Aorta (tissue), 5 donors: ENCODE measurements around the gene RSPH6A. TPM values are rescaled to one million over a fixed set of nuclear protein-coding genes. Genes with fewer than 3 reads are reported as not detected.

Source experiments
- ATAC-seq: fragments of 200-7000 bp; cut with Tn5 transposase; one replicate; pipeline ENCODE4 v1.9.1; 2022; ENCODE audit warnings: moderate library complexity; ENCODE audit not compliant: low FRiP score
- DNase-seq, 2 donors: peaks; one replicate each; pipeline ENCODE4 v3.0.0-alpha.2; 2020
- H3K27ac ChIP-seq, 2 donors: one replicate each; pipeline ENCODE4 v1.5.1; 2013; ENCODE audit warnings: low read length in 2 of 2, mild to moderate bottlenecking in 2 of 2, moderate library complexity in 2 of 2, control low read depth in 1 of 2, inconsistent platforms in 1 of 2, low read depth in 1 of 2
- H3K27me3 ChIP-seq, 2 donors: one replicate each; pipeline ENCODE4 v1.6.1; 2013; ENCODE audit warnings: control low read depth in 1 of 2, low read length in 1 of 2, mild to moderate bottlenecking in 1 of 2, moderate library complexity in 1 of 2; ENCODE audit not compliant: insufficient read depth in 2 of 2, control insufficient read depth in 1 of 2
- H3K36me3 ChIP-seq, 2 donors: one replicate each; pipeline ENCODE4 v1.6.1; 2013; ENCODE audit warnings: control low read depth in 1 of 2, low read length in 1 of 2, mild to moderate bottlenecking in 1 of 2; ENCODE audit not compliant: insufficient read depth in 2 of 2, control insufficient read depth in 1 of 2
- H3K4me1 ChIP-seq, 2 donors: one replicate each; pipeline ENCODE4 v1.6.1; 2013; ENCODE audit warnings: low read length in 2 of 2, control low read depth in 1 of 2, mild to moderate bottlenecking in 1 of 2, moderate library complexity in 1 of 2; ENCODE audit not compliant: insufficient read depth in 2 of 2, control insufficient read depth in 1 of 2
- H3K4me3 ChIP-seq, 2 donors: one replicate each; pipeline ENCODE4 v1.5.1; 2013; ENCODE audit warnings: low read length in 2 of 2, control low read depth in 1 of 2, mild to moderate bottlenecking in 1 of 2
- H3K9me3 ChIP-seq: one replicate; pipeline ENCODE4 v1.6.1; 2013; ENCODE audit warnings: mild to moderate bottlenecking, low read length; ENCODE audit not compliant: control insufficient read depth
- WGBS, 2 donors: extraction: QIAGEN DNeasy Blood & Tissue Kit; methylation state at CpG; one replicate each; pipeline ENCODE4 v1.1.7; 2013; 5-methylcytosine and 5-hydroxymethylcytosine counted together
- intact Hi-C, 2 donors: fragments of 100-400 bp; cut with DNase I; formaldehyde crosslinking; loops; one replicate each; pipeline versions ENCODE4 v1.14.2 to v1.15.0; 2022
- polyA plus RNA-seq, 2 donors: library from polyadenylated mRNA; stranded (reverse); fragments of 200-250 nt; gene quantifications; one replicate each; pipeline ENCODE4 v1.2.3, GENCODE V29; 2013
- total RNA-seq, 2 donors: library from RNA; stranded (reverse); fragmentation: NEBNext Ultra II Directional; extraction: Animal tissue kit (Norgen Biotek cat#: 25700); gene quantifications; one replicate each; pipeline ENCODE4 v1.2.1, GENCODE V29; 2021
- donor health status: healthy with polysubstance abuse.
- donor health status: Bipolar disorder and iron deficiency.
- donor health status: DM: no; HTN: no; CAD: no.
- donor health status: DM: no; HTN: no; CAD: no.
- donor health status: DM: yes; HTN: yes; CAD: no.

Gene RSPH6A
- total and polyA plus RNA-seq, 4 donors = 0.15 to 0.23 TPM; not detected in 2

DNA sequence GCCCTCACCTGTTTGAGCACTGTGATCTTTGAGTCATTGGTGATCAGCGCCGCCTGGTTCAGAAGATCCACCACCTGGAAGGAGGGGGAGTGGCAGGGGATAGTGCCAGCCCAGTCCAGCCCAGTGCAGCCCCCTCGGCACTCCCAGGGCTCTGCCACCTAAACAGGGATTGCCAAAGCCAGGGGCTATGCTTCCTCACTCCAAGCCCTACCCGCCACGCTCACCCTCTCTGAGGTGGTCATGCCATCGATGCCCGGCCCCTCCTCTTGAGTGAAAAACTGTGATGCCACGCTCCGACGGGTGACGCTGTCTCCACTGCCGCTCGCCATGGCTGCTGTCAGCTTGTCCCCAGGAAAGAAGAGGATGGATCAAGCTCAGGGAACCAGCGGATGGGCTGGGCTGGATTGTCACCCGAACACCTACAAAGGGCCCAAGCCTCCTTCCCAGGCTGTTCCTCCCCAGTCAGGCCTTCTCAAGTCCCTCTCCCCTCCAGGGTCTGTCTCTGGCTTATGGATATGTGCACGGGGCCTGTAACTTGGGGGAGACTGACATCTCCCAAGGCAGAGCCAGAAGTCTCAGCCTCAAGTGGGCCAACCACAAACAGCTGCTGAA lies 39.2 kb upstream of the RSPH6A start:
- peak; percentile 47 for ATAC-seq
- Histone ChIP-seq H3K27ac (no peak overlapping the region), H3K9me3 (no peaks in the 10 kb centered on the region), H3K4me1 (no peaks in the 10 kb centered on the region), H3K4me3 (no peak overlapping the region), H3K27me3 (no peaks in the 10 kb centered on the region), H3K36me3 (peaks cover 2 to 8% of the 10 kb centered on the region in 2 donors)
- intact Hi-C loops = loop anchor here in 1 of 2 donors (5.0 kb wide), 1 partner anchor 42 kb away; no protein-coding TSS in a partner anchor
- WGBS, 2 donors = 87 to 95% methylated on average over 16 of the region's 16 CpGs
- no peak for DNase-seq

- ATAC-seq (no peak), DNase-seq (no peak)
- Histone ChIP-seq H3K27me3 (no peaks in the 10 kb centered on the region), H3K9me3 (no peaks in the 10 kb centered on the region), H3K36me3 (peaks cover 2 to 11% of the 10 kb centered on the region in 2 donors), H3K4me1 (no peaks in the 10 kb centered on the region), H3K4me3 (no peak overlapping the region), H3K27ac (no peak overlapping the region)
- 73 to 79% methylated on average over 7 of the region's 7 CpGs for WGBS, 2 donors
- intact Hi-C loops = loop anchor here in 1 of 2 donors (5.0 kb wide), 1 partner anchor 41 kb away; no protein-coding TSS in a partner anchor
These were observed 37.9 kb upstream of the RSPH6A start for GRCh38 chr19:45852983-45853382.

- DNase-seq = no peak
- H3K36me3 ChIP-seq = peaks cover 2 to 17% of the 10 kb centered on the region in 2 donors
- H3K4me3 ChIP-seq = no peak overlapping the region
- no peak for ATAC-seq
- no peaks in the 10 kb centered on the region for H3K9me3 ChIP-seq
- no peaks in the 10 kb centered on the region for H3K4me1 ChIP-seq
- WGBS, 2 donors = 88 to 95% methylated on average over 10 of the region's 10 CpGs
- H3K27ac ChIP-seq = no peak overlapping the region
- H3K27me3 ChIP-seq = no peaks in the 10 kb centered on the region
- intact Hi-C loops = loop anchor here in 1 of 2 donors (5.0 kb wide), 1 partner anchor 40 kb away; no protein-coding TSS in a partner anchor
These were observed 37.1 kb upstream of the RSPH6A start for GRCh38 chr19:45852145-45852750.

DNA sequence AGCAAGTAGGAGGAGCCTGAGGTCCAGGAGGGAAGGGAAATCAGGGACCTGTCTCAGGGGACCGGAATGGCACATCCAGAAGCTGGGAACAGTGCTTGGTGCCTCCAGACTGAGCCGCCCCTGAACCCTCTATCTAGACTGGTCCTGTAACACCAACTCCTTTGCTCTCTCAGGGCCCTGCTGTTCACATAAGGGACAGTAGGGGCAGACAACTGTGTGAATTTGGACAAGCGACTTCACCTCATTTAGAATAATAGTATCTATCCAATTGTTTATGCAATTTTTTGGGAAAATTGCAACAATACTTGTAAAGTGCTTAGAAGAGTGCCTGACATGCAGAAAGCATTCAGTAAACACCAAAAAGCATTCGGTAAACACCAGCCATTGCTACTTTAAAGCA lies 33.8 kb upstream of the RSPH6A start:
- Histone ChIP-seq H3K4me3 (no peak overlapping the region), H3K27me3 (no peaks in the 10 kb centered on the region), H3K36me3 (peaks cover 2 to 15% of the 10 kb centered on the region in 2 donors), H3K27ac (no peak overlapping the region), H3K9me3 (no peaks in the 10 kb centered on the region), H3K4me1 (no peaks in the 10 kb centered on the region)
- WGBS, 2 donors = 88 to 89% methylated on average over 4 of the region's 4 CpGs
- DNase-seq (no peak), ATAC-seq (no peak)
- intact Hi-C loops = no loop called here

DNA sequence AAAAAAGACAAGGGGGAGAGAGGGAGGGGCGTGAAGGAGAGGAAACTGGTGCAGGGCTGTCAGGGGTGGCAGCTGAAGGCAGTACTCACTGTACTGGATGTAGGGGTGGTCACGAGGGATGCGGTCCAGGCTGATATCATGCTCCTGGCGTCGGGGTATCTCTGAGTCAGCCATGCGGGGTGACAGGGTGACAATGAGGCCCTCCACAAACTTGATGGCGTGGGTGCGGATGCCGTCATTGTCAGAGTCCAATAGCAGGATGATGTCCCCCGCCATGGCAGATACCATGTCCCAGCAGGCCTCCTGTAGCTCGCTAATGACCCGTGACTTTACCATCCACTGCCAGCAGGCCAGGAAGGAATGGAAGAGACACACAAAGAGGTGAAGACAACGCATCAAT lies 32.6 kb upstream of the RSPH6A start:
- 89 to 90% methylated on average over 13 of the region's 13 CpGs for WGBS, 2 donors
- ATAC-seq (no peak), DNase-seq (no peak)
- no peaks in the 10 kb centered on the region for H3K9me3 ChIP-seq
- intact Hi-C loops = no loop called here
- no peaks in the 10 kb centered on the region for H3K27me3 ChIP-seq
- H3K27ac ChIP-seq = no peak overlapping the region
- no peak overlapping the region for H3K4me3 ChIP-seq
- H3K36me3 ChIP-seq = peaks cover 11 to 18% of the 10 kb centered on the region in 2 donors
- no peaks in the 10 kb centered on the region for H3K4me1 ChIP-seq

- ATAC-seq = no peak
- H3K36me3 ChIP-seq = peaks cover 10 to 13% of the 10 kb centered on the region in 2 donors
- WGBS, 2 donors = 95 to 97% methylated on average over 14 of the region's 14 CpGs
These were observed 27.1 kb upstream of the RSPH6A start for GRCh38 chr19:45842198-45842597.

DNA sequence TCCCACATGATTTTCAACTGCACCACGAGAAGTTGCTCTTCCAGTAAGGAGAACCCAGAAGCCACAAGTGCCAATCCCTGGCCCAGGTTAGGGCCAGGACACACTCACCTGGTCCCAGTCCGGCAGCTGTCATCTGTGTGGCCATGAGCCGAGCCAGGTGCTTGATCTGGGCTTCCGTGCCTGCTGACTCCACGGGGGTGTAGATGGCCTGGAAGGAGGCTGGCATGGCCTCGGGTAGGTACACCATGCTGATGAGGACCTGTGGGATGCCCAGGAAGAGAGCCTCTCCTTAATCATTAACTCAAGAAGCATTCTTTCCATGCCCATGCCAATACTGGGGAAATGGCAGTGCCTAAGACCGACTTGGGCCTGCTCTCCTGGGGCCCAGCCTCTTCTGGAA lies 19.9 kb upstream of the RSPH6A start:
- Histone ChIP-seq H3K27ac (no peak overlapping the region), H3K27me3 (no peaks in the 10 kb centered on the region), H3K4me1 (no peaks in the 10 kb centered on the region), H3K9me3 (no peaks in the 10 kb centered on the region), H3K4me3 (no peak overlapping the region), H3K36me3 (peaks cover 5 to 7% of the 10 kb centered on the region in 2 donors)
- ATAC-seq (no peak), DNase-seq (no peak)
- WGBS, 2 donors = 87 to 89% methylated on average over 7 of the region's 7 CpGs
- intact Hi-C loops = no loop called here

More at GRCh38 chr19:45842198-45842597, 27.1 kb upstream of the RSPH6A start:
- Histone ChIP-seq H3K27me3 (no peaks in the 10 kb centered on the region), H3K27ac (no peak overlapping the region), H3K4me1 (no peaks in the 10 kb centered on the region), H3K9me3 (no peaks in the 10 kb centered on the region), H3K4me3 (no peak overlapping the region)
- DNase-seq = no peak
- intact Hi-C loops = no loop called here

- peaks cover 0 to 9% of the 10 kb centered on the region in 2 donors for H3K36me3 ChIP-seq
These were observed 13.8 kb upstream of the RSPH6A start for GRCh38 chr19:45828945-45829344.

GRCh38 chr19:45828523-45828922 lies 13.4 kb upstream of the RSPH6A start:
- 87 to 88% methylated on average over 9 of the region's 9 CpGs for WGBS, 2 donors

More at GRCh38 chr19:45828945-45829344, 13.8 kb upstream of the RSPH6A start:
- Histone ChIP-seq H3K27me3 (no peaks in the 10 kb centered on the region), H3K4me1 (no peaks in the 10 kb centered on the region), H3K27ac (no peak overlapping the region), H3K4me3 (no peak overlapping the region), H3K9me3 (no peaks in the 10 kb centered on the region)
- DNase-seq = no peak
- WGBS, 2 donors = 95 to 96% methylated on average over 16 of the region's 16 CpGs
- ATAC-seq = peak; percentile 23
- intact Hi-C loops = no loop called here

More at GRCh38 chr19:45828523-45828922, 13.4 kb upstream of the RSPH6A start:
- ATAC-seq (no peak), DNase-seq (no peak)
- intact Hi-C loops = no loop called here
- H3K4me3 ChIP-seq = no peak overlapping the region
- H3K4me1 ChIP-seq = no peaks in the 10 kb centered on the region
- H3K36me3 ChIP-seq = peaks cover 0 to 9% of the 10 kb centered on the region in 2 donors
- no peaks in the 10 kb centered on the region for H3K27me3 ChIP-seq
- H3K27ac ChIP-seq = no peak overlapping the region
- no peaks in the 10 kb centered on the region for H3K9me3 ChIP-seq
